D721Med (cell line): ENCODE results near the gene ITGA4.

Experiments
- DNase-seq: peaks from one replicate; pipeline ENCODE4 v3.0.0; 2011; ENCODE audit warnings: low spot score; ENCODE audit not compliant: insufficient read length
- FAIRE-seq: peaks from 2 replicates; lab custom pipeline; 2011; peaks lifted over from hg19 to GRCh38; lab: Jason Lieb, UNC
- TF ChIP-seq, protein P1 (sequence below): IDR thresholded peaks from 2 replicates; pipeline ENCODE4 v1.5.1; 2012; ENCODE audit warnings: mild to moderate bottlenecking, control low read depth; ENCODE audit not compliant: insufficient read depth; ENCODE audit errors: missing control alignments

ITGA4 gene

DNA sequence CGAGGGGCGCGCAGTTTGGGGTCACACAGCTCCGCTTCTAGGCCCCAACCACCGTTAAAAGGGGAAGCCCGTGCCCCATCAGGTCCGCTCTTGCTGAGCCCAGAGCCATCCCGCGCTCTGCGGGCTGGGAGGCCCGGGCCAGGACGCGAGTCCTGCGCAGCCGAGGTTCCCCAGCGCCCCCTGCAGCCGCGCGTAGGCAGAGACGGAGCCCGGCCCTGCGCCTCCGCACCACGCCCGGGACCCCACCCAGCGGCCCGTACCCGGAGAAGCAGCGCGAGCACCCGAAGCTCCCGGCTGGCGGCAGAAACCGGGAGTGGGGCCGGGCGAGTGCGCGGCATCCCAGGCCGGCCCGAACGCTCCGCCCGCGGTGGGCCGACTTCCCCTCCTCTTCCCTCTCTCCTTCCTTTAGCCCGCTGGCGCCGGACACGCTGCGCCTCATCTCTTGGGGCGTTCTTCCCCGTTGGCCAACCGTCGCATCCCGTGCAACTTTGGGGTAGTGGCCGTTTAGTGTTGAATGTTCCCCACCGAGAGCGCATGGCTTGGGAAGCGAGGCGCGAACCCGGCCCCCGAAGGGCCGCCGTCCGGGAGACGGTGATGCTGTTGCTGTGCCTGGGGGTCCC, at the start of gene ITGA4:
Gene ITGA4, plus strand, starts transcription at position 266 of the 620 bp plus-strand sequence. Its CDS starts 269 bp downstream, at position 535.
- TF ChIP-seq, protein P1, sequence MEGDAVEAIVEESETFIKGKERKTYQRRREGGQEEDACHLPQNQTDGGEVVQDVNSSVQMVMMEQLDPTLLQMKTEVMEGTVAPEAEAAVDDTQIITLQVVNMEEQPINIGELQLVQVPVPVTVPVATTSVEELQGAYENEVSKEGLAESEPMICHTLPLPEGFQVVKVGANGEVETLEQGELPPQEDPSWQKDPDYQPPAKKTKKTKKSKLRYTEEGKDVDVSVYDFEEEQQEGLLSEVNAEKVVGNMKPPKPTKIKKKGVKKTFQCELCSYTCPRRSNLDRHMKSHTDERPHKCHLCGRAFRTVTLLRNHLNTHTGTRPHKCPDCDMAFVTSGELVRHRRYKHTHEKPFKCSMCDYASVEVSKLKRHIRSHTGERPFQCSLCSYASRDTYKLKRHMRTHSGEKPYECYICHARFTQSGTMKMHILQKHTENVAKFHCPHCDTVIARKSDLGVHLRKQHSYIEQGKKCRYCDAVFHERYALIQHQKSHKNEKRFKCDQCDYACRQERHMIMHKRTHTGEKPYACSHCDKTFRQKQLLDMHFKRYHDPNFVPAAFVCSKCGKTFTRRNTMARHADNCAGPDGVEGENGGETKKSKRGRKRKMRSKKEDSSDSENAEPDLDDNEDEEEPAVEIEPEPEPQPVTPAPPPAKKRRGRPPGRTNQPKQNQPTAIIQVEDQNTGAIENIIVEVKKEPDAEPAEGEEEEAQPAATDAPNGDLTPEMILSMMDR, result peak; percentile 78
- FAIRE-seq, result no peak
- DNase-seq, result peak; percentile 30

DNA sequence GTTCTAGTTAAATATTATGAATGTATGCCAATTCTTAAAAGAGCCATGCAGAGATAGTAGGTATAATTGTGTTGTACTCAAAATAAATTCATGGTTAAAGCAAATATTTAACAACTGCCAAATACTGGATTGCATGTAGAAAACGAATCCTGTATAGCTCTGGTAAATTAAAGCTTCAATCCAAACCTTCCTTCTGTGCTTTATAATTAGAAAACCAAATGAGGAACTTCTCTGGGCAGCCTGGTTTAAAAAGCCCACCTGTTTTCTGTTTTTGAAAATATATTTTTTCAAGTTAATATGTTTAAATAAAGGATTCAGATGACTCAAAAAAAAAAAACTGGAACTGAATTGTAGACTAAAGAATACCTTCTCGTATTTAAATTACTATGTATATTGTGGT, 48.3 kb upstream of the ITGA4 start:
- DNase-seq, result no peak
- TF ChIP-seq, protein P1, result no peak
- no peak for FAIRE-seq

DNA sequence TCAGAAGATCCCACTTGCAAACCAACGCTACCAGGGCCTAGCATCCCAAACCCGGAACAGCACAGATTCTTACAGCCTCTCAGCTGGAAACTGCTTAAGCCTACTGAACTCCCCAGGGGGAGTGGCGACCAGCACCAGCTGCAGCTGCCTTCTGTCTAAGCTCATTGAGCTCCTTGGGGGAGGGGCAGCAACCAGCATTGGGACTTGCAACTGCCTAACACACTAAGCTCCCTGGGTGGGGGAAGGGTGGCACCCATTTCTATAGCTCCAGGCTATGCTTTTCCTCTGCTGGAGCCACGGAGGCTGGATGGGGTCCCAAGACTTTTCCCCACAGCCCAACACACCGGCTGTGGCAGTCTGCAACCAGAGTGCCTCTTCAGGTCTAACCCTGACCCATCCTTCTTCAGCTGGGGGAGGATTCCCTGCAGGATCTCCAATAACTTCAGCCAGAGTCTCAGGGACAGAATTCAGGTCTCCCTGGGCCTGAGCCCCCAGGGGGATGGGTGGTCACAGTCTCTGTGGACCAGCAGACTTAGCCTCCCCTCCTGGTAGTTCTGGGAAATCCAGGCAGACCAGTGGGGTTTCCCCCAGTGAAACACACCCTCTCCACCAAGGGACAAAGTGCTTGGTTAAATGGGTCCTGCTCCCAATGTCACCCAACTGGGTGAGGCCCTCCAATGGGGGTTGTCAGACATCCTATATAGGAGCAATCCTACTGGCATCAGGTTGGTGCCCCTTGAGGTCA, 45.9 kb upstream of the ITGA4 start:
- DNase-seq, result no peak
- peak; percentile 78 for FAIRE-seq
- TF ChIP-seq, protein P1, result no peak

DNA sequence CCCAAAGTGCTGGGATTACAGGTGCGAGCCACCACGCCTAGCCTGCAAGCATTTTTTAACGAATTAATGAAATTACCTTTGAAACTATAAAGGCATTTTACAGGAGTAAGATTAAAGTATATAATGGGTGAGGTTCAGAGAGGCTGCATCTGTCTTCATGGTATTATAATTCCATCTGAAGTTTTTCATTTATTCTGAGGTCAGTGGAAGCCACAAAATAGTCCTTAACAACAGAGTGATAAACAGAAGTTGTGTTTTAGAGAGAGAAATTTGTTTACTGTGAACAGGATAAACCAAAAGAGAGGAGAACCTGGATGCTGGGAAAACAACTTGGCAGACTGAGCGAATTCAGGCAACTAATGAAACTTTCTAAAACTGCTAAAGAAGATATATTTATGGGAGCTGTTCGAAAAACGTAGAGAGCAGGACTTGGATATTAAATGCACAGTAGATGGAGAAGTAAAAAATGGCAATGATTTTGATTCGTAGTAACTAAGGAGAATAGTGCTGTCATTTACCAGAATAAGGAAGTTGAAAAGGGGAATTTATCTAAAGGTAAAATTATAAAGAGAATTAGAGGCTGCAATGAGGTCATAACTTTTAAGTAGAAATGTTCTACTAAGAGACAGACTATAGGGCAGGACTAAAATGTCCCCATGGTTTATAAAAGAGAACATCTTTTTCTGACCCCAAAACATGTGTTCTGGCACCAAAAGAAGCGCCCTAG, 37.9 kb upstream of the ITGA4 start:
- DNase-seq, result no peak
- TF ChIP-seq, protein P1, result no peak
- no peak for FAIRE-seq

DNA sequence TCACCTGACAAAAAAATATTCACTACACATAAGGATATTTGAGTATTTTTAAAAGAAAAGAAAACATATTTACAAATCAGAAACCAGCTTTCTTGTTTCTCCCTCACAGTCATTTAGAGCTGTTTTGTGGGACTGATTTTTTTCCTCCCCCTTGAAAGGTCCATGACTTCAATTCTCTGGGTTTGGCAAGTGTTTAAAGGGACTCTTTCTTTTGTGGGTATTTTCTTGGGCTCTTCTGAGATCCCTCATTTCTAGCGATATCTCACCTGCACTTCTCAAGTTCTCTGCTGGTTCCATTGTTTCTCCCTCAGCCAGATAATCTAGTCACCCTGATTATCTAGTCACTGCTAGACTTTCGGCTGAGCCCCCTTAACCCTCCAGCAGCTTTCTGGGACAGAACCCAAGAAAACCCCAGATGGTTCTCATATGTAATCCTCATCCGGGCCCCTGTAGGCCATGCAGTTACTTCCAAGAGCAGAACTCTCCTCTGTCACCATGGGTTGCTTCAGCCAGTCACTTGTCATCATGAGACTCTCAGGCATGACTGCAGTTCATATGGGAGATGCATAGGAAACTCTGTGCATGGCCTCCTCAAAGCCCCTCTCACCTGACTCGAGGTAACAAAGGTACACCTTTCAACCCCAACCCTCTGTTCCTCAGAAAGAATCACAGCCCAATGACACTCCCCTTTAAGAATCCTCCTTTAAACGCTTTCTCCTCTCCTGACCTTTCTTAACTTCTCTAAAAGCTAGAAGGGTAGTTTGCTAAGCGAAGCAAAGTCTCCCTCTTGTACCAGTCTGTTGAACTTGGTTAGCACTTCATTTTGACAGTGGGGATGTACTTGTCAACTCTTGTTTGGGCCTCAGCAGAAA, 36.7 kb upstream of the ITGA4 start:
- DNase-seq (no peak), FAIRE-seq (no peak)
- TF ChIP-seq, protein P1, result no peak

DNA sequence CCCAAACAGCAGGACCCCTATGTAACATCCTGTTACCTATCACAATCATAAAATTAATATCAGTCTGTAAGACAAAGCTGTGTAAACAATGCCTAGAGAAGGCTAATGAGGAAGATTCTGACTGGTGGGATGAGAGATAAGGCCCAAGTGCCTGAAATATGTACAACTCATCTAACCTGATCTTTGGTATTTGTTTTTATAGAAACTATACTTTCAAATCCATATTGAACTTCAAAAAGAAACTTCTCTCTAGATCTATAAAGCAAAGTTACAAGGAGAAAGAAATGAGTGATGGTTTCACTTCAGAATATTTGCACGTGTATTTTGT, 36.1 kb upstream of the ITGA4 start:
- TF ChIP-seq, protein P1, result no peak
- no peak for FAIRE-seq
- no peak for DNase-seq
